ENCODE data around the gene TNIK. TPM values are rescaled to one million over a fixed set of nuclear protein-coding genes. Genes with fewer than 3 reads are reported as not detected.

The TNIK gene
- 13.8 and 15.0 TPM in 2 replicates for total RNA-seq
- polyA plus RNA-seq = 7.4 and 12.1 TPM in 2 replicates

DNA sequence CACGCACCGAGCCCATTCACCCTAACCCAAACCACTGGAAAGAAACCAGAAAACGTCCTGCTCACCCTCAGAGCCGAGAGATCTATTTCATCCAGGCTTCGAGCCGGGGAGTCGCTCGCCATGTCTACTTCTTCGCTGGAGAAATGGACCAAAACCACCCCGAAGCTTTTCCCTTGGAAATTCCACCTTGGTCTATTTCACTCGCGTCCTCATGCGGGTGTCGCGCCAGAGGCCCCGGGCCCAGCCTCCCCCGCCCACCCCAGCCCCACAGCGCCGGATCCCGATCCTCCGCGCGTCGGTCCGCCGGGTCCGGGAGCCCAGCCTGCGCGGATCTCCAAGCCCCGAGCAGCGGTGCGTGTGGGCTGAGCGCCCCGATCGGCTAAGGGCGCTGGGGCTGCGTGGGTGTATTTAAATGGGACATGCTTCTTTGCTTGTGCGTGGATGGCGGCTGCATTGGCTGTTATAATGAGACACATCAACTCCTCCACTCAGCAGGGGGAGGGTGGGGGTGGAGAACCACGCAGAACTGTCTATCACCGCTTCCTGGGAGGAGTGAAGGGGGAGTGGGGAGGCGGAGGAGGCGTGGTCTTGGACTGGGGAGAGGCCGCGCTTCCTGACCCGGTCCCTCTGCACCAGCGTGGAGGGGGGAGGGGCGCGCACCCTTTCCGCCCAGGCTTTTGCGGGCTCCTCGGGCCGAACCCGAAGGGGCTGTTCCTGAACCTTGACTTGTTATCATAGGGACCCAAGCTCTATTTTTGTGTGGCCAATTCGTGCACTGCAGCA is at the start of gene TNIK:
Gene TNIK, minus strand, starts transcription at position 464 of the 783 bp plus-strand sequence. Its CDS starts 342 bp downstream, at position 122.
- Histone ChIP-seq H4K20me1 (ENCODE audit: insufficient read depth, poor library complexity, severe bottlenecking) (no peaks in the 10 kb centered on the region), H3K27ac (peak within 1 kb of the TSS; percentile 70), H3K79me2 (peaks cover 39% of the 10 kb centered on the region), H3K27me3 (no peaks in the 10 kb centered on the region), H2AFZ (peak within 1 kb of the TSS; percentile 96), H3K9me2 (replicated peaks; ENCODE audit: insufficient read depth) (no peaks in the 10 kb centered on the region), H3K36me3 (replicated peaks; ENCODE audit: insufficient read depth, low read depth) (no peaks in the 10 kb centered on the region), H3K4me3 (peak within 1 kb of the TSS; percentile 97), H3K9me3 (ENCODE audit: low read depth) (no peaks in the 10 kb centered on the region), H3K4me1 (ENCODE audit: insufficient read depth) (peaks cover 11% of the 10 kb centered on the region), H3K4me2 (peak within 1 kb of the TSS; percentile 96)
- under 1% methylated on average over 42 of the region's 55 CpGs for WGBS (ENCODE audit: low lambda C conversion rate, missing lambda C conversion rate)
- DNase-seq (ENCODE audit: low spot score) = peak; percentile 92
- TF ChIP-seq, protein P1, sequence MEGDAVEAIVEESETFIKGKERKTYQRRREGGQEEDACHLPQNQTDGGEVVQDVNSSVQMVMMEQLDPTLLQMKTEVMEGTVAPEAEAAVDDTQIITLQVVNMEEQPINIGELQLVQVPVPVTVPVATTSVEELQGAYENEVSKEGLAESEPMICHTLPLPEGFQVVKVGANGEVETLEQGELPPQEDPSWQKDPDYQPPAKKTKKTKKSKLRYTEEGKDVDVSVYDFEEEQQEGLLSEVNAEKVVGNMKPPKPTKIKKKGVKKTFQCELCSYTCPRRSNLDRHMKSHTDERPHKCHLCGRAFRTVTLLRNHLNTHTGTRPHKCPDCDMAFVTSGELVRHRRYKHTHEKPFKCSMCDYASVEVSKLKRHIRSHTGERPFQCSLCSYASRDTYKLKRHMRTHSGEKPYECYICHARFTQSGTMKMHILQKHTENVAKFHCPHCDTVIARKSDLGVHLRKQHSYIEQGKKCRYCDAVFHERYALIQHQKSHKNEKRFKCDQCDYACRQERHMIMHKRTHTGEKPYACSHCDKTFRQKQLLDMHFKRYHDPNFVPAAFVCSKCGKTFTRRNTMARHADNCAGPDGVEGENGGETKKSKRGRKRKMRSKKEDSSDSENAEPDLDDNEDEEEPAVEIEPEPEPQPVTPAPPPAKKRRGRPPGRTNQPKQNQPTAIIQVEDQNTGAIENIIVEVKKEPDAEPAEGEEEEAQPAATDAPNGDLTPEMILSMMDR (IDR thresholded peaks at IDR 0.05; ENCODE audit: poor library complexity) = no peak
- TF ChIP-seq EZH2 (IDR thresholded peaks at IDR 0.05; ENCODE audit: borderline replicate concordance) (no peak), EZH2phosphoT487 (IDR thresholded peaks at IDR 0.05; ENCODE audit: low read depth, severe bottlenecking, unreplicated experiment) (no peak)

DNA sequence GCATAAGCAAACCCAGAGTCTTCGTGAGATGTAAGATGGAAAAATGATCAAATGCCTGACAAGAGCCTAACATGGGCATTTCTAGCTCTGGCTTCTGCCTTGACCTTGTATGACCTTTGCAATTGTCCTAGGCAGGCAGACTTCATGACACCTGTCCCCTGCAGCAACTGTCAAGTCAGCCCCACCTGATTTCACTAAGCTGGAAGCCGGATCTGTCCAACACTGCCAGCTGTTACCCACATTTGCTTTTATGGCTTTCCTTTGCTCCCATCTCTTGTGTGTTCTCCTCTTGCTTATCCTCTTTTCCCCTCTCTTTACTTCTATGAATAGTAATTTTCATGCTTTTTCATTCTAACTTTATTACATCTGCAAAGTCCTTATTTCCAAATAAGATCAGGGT is 48.5 kb upstream of the TNIK start:
- no peaks in the 10 kb centered on the region for H3K9me2 ChIP-seq (replicated peaks; ENCODE audit: insufficient read depth)
- TF ChIP-seq EZH2 (IDR thresholded peaks at IDR 0.05; ENCODE audit: borderline replicate concordance) (no peak), EZH2phosphoT487 (IDR thresholded peaks at IDR 0.05; ENCODE audit: low read depth, severe bottlenecking, unreplicated experiment) (no peak)
- TF ChIP-seq, protein P1 (IDR thresholded peaks at IDR 0.05; ENCODE audit: poor library complexity) = no peak
- H3K4me1 ChIP-seq (ENCODE audit: insufficient read depth) = no peaks in the 10 kb centered on the region
- no peak for DNase-seq (ENCODE audit: low spot score)
- H3K9me3 ChIP-seq (ENCODE audit: low read depth) = no peaks in the 10 kb centered on the region
- H3K4me3 ChIP-seq = no peak overlapping the region
- H3K27me3 ChIP-seq = no peaks in the 10 kb centered on the region
- no peaks in the 10 kb centered on the region for H4K20me1 ChIP-seq (ENCODE audit: insufficient read depth, poor library complexity, severe bottlenecking)
- 69% methylated on average over 2 of the region's 2 CpGs for WGBS (ENCODE audit: low lambda C conversion rate, missing lambda C conversion rate)
- H3K36me3 ChIP-seq (replicated peaks; ENCODE audit: insufficient read depth, low read depth) = no peaks in the 10 kb centered on the region
- H2AFZ ChIP-seq = no peak overlapping the region
- H3K27ac ChIP-seq = no peak overlapping the region
- no peak overlapping the region for H3K4me2 ChIP-seq
- no peaks in the 10 kb centered on the region for H3K79me2 ChIP-seq

DNA sequence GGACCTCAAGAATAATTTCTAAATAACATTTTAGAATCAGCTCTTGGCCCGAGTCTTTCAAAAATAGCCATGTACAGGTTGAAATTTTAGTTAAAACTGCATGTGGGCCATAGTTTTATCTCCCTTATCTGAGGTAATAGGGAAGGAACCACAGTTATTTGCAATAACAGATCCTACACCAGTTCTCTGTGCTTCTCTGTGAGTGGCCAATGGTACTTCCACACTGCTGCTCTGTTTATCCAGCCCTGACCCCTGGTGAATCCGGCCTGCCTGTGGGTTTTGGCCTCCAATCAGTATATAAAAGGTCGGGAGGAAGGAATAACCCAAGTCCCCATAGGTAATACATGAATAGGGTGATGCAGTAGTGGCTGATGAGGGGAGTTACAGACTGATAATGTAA is 48.0 kb upstream of the TNIK start:
- no peak for DNase-seq (ENCODE audit: low spot score)
- Histone ChIP-seq H3K79me2 (no peaks in the 10 kb centered on the region), H3K27ac (no peak overlapping the region), H4K20me1 (ENCODE audit: insufficient read depth, poor library complexity, severe bottlenecking) (no peaks in the 10 kb centered on the region), H3K36me3 (replicated peaks; ENCODE audit: insufficient read depth, low read depth) (no peaks in the 10 kb centered on the region), H2AFZ (no peak overlapping the region), H3K27me3 (no peaks in the 10 kb centered on the region), H3K4me1 (ENCODE audit: insufficient read depth) (no peaks in the 10 kb centered on the region), H3K9me3 (ENCODE audit: low read depth) (no peaks in the 10 kb centered on the region), H3K4me3 (no peak overlapping the region), H3K9me2 (replicated peaks; ENCODE audit: insufficient read depth) (no peaks in the 10 kb centered on the region), H3K4me2 (no peak overlapping the region)
- WGBS (ENCODE audit: low lambda C conversion rate, missing lambda C conversion rate) = 49% methylated on average over 3 of the region's 3 CpGs
- TF ChIP-seq EZH2phosphoT487 (IDR thresholded peaks at IDR 0.05; ENCODE audit: low read depth, severe bottlenecking, unreplicated experiment) (no peak), EZH2 (IDR thresholded peaks at IDR 0.05; ENCODE audit: borderline replicate concordance) (no peak)
- TF ChIP-seq, protein P1 (IDR thresholded peaks at IDR 0.05; ENCODE audit: poor library complexity) = no peak

All from hepatocyte (in vitro differentiated cells).